Stimulated activated CD8-positive, alpha-beta memory T cell treated with anti-CD3 and anti-CD28 coated beads, Interleukin-15, amount 100 ng/mL, for 1 hour (primary cell): Measurements from ENCODE around the gene GATB.
"Not testable (repeated sequence)": the region's sequence is repeated elsewhere in the genome, so short reads cannot be mapped to it uniquely, and the experiment has no call there.

Experiments used
- DNase-seq: peaks from one replicate; pipeline ENCODE4 v3.0.0-alpha.2; 2020; ENCODE audit warnings: low read depth

Gene GATB

GRCh38 chr4:151784706-151785105, 23.9 kb upstream of the GATB start:
- no peak for DNase-seq

GRCh38 chr4:151783867-151784266, 23.1 kb upstream of the GATB start:
- DNase-seq = no peak

DNA sequence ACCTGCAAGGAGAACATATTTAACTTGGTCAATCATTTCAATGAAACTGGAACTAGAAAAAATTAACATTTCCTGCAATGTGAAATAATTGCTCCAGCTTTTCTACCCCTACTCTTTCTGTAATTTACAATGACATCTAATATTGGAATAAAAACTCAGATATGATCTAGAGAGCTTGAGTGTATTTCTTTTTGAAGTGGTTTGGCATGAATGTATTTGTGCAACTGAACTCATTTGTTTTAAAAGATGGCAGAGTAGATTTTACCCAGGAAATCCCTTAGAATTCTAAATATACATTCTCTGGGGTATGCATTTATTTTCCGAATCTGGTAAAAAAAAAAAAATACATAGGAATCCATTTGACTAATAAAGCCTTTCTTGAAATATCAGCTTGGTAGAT, 21.5 kb upstream of the GATB start:
- DNase-seq = no peak

GRCh38 chr4:151781026-151781425, 20.2 kb upstream of the GATB start:
- DNase-seq = no peak

GRCh38 chr4:151777471-151777870, 16.7 kb upstream of the GATB start:
- DNase-seq = no peak

DNA sequence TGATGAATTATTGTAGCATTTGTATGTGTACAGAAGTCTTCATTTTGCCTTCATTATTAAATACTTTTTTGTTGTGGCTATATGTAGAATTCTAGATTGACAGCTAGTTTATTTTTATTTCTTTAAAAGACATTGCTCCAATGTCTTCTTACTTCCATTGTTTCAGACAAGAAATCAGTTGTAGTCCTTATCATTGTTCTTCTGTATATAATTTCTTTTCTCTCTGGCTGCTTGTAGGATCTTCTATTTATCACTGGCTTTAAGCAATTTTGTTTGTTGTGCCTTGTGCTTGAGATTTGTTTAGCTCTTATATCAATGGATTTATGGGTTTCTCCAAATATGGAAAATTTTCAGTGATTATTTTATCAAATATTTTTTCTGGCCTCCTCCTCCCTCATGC, 13.5 kb upstream of the GATB start:
- no peak for DNase-seq

DNA sequence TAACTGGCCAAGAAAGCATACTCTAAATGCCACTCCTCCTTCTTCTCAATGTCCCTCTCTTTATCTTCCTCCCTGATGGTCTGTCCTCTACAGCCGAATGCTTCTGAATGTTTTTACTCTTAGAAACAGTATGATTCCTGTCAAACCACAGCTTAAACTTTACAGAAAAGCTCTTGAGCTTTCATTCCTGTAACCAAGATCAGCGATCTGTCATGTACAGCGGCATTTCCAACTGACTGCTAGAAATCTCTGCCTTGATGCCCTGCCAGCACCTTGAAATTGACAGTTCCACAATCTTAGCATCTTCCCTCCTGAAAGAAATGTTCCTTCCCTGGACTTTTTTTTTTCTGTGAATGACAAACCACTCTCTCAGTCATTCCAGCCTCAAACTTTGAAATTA, 11.5 kb upstream of the GATB start:
- DNase-seq = no peak

DNA sequence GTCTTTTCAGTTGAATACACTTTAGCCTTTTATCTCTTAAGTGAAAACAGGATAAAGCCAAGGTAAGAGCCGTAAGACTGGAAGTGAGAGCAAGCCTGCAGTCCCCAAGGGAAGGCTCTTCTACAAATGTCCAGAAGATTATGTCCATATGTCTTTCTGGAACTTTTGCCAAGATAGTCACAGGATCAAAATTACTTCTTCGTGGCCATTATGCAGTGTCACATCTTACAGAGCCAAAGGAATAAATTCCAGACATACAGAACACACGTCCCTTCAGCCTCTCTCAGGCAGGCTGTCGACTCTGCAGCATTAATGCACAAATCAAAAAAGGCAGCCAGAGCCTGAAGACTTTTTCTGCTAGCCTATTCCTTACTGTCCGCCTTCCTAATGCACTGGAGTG, 10.9 kb upstream of the GATB start:
- DNase-seq = no peak

DNA sequence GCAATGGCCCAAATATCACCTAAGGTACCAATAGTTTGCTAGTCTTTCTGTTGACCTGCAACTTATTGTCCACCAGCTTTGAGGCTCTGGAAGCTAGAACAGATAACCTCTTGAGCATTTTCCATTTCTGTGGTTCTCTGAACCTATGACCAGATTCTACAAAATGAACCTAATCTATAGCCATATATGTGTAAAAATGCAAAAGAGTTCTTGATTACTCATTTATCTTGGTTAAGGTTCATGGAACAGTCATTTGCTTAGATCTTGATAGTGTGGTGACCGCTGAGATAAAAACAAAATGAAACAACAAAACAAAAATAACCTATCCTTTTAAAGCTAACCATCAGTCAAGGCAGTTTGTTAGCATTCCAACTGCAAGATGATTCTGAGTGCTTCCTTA, 9.3 kb upstream of the GATB start:
- no peak for DNase-seq

DNA sequence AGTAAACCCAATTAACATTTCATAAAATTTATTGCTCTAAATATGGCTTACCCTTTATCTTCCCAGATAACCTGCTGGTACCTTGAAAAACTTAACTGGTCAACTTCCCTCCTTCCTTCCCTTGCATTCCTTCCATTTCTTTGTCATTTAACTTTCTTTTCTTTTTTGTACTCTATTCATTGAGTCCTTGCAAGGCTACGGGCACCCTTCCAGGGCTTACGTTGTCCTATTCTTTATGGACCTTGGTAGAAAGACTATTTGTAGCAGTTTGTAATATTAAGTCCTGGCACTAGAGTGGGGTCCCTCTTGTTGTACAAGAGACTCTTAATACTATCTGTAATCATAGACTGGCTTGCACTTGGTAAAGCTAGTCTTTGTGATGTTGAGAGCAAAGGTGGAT, 8.0 kb upstream of the GATB start:
- DNase-seq = no peak

DNA sequence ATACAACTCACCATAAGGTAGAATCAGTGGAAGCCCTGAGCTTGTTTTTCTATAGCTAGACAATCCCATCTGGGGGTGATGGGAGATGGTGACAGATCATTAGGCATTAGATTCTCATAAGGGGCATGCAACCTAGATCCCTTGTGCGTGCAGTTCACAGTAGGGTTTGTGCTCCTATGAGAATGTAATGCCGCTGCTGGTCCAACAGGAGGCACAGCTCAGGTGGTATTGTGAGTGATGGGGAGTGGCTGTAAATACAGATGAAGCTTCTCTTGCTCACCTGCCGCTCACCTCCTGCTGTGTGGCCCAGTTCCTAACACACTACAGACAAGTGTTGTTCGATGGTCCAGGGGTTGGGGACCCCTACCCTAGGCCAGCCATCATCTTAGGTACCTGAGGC, 5.9 kb upstream of the GATB start:
- no peak for DNase-seq

- no peak for DNase-seq
Observed at GRCh38 chr4:151760002-151760401, 805 bp downstream of the GATB start.

DNA sequence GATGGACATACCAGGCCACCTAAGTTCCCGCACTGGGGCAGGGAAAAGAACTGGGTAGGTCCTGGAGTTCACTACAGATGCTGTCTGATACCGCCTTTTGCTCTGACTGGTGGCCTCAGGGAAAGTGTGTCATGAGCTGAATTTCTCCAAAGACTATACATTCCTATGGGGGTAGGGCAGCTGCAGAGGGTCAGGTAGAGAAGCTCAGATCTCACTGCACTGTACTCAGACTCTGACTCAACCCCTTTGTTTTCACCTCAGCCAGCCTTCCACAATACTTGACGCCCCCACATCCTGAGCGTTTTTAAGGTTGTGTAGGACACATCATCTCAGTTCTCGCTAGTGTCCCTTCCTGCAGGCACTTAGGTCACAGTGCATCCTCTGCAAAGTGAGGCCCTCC, 7.8 kb downstream of the GATB start:
- no peak for DNase-seq

- no peak for DNase-seq
Observed at GRCh38 chr4:151750156-151750555, 10.7 kb downstream of the GATB start.

DNA sequence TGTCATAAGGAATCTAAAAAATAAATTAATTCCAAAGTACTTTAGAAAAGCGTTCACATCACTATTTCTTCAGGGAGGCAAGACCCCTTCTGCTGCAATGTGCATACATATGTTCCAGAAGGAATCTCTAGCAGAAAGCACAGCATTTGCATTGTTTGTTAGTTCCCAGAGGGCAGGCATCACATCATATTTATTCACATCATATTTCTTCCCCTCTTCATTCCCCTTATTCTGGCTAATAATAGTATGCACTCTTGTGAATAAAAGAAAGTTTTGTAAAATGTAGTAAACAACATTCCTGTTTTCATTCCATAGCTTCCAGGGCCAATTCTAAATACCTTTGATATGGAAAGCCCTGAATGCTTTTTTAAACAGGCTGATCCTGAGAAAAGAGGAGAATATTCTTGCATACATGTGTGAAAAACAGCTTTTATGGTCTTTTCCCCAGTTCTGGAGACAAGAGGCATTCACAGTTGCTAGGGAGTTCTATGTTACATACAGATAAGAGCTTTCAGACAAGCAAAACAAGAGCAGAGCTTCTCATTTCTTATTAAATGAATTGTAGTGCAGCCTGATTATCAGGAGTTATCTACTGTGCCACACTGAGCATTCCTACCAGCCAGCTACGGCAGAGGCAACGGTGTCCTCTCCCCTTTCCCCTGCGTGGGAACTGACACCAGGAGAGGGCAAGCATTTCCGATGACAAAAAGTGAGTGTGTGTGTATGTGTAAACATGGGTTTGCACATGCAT, 15.2 kb downstream of the GATB start:
- DNase-seq = no peak

DNA sequence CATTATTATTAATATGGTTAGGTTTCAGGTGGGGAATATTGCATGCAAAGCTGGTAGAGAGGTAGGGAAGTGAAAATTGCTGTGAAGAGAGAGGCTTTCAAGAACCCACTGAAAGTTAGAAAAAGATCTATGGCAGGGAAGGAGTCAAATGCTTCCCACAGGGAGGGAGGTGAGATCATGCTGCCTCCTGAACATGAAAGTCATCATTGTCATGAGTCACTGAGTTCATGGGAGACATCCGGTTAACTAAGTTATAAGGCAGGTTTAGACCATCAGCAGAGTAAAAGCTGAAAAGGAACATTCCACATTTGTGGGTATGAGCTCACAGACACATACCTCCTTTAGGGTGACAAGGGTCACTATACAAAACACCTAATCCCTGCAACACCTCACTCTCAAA, 16.2 kb downstream of the GATB start:
- no peak for DNase-seq

GRCh38 chr4:151743894-151744293, 16.9 kb downstream of the GATB start:
- DNase-seq = no peak

GRCh38 chr4:151743128-151743854, 17.5 kb downstream of the GATB start:
- DNase-seq = no peak

DNA sequence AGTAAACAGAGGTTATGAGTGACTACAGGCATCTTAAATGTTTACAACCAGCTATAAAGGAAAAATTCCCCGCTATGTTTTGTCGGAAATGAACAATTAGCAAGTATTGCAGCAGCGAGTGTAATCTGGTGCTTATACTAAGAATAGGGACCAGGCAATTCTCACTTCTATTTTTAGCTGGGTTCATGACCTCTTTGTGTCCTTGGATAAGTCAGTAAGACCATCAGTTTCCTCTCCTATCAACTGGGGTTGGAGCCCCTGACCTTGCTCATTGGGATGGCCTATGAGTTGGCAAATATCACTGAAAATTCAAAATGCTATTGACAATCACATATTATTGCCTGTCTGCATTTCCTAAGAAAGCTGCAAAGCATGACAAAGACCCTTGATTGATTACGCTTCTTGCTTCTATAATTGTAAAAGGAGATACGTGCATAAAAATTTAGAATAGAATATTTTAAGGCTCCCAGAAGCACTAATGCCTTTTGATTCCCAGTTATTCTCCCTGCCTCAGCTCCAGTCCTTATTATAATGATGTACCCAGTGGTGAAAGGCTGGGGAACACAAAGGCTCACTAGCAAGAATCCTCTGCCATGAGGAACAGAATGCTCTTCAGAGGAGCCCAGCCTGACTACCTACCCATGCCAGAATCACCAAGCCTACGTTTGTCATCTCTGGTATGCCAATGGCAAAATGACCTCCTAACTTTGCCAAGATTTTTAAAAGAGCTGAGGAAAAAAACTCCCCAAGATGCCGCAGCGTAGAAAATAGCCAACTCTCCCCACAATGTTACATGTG, 21.9 kb downstream of the GATB start:
- DNase-seq = no peak

DNA sequence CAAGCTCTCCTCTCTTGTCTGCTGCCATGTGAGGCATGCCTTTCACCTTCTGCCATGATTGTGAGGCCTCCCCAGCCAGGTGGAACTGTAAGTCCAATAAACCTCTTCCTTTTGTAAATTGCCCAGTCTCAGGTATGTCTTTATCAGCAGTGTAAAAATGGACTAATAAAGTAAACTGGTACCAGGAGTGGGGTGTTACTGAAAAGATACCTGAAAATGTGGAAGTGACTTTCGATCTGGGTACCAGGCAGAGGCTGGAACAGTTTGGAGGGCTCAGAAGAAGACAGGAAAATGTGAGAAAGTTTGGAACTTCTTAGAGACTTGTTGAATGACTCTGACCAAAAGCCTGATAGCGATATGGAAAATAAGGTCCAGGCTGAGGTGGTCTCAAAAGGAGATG, 24.0 kb downstream of the GATB start:
- DNase-seq = not testable (repeated sequence)

DNA sequence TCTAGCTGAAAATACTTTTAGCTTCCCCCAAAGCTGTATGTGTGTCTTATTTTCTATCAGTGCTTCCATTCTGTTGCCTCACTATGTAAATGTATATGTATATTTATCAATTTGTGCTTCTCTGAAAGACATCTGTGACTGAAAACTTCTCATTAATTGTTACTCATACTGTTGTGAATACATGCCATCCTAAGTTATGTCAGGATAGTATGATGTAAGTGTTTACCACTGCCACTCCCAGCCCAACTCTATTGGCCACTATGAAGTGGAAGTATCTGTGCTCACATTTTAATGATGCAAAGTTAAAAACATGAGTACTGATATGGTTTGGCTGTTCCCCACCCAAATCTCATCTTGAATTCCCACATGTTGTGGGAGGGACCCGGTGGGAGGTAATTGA, 24.4 kb downstream of the GATB start:
- no peak for DNase-seq

DNA sequence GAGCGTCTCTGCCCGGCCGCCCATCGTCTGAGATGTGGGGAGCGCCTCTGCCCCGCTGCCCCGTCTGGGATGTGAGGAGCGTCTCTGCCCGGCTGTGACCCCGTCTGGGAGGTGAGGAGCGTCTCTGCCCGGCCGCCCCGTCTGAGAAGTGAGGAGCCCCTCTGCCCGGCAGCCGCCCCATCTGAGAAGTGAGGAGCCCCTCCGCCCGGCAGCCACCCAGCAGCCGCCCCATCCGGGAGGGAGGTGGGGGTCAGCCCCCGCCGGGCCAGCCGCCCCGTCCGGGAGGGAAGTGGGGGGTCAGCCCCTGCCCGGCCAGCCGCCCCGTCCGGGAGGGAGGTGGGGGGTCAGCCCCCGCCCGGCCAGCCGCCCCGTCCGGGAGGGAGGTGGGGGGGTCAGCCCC, 29.1 kb downstream of the GATB start:
- not testable (repeated sequence) for DNase-seq
